ENCODE measurements around the gene RPL18. TPM values are rescaled to one million over a fixed set of nuclear protein-coding genes. Genes with fewer than 3 reads are reported as not detected.

The RPL18 gene
- total RNA-seq, 1 donor from 2014 or later: 1,815 TPM

DNA sequence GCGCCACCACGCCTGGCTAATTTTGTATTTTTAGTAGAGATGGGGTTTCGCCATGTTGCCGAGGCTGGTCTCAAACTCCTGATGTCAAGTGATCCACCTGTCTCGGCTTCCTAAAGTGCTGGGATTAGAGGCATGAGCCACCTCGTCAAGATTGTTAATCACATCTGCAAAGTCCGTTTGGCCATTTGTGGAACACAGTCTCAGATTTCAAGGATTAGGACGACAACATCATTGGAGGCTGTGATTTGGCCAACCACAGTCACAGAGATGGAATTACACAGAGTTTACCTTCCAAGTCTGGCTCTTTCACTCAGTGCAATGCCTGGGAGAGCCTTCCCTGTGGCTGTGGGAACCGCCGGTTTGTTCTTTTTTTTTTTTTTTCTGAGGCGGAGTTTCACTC, 49.2 kb downstream of the RPL18 start:
- TF ChIP-seq, protein P1, sequence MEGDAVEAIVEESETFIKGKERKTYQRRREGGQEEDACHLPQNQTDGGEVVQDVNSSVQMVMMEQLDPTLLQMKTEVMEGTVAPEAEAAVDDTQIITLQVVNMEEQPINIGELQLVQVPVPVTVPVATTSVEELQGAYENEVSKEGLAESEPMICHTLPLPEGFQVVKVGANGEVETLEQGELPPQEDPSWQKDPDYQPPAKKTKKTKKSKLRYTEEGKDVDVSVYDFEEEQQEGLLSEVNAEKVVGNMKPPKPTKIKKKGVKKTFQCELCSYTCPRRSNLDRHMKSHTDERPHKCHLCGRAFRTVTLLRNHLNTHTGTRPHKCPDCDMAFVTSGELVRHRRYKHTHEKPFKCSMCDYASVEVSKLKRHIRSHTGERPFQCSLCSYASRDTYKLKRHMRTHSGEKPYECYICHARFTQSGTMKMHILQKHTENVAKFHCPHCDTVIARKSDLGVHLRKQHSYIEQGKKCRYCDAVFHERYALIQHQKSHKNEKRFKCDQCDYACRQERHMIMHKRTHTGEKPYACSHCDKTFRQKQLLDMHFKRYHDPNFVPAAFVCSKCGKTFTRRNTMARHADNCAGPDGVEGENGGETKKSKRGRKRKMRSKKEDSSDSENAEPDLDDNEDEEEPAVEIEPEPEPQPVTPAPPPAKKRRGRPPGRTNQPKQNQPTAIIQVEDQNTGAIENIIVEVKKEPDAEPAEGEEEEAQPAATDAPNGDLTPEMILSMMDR (conservative IDR thresholded peaks at IDR 0.05): no peak
- Mint-ChIP-seq H3K4me1 (ENCODE audit: unreplicated experiment) (peaks cover 9% of the 10 kb centered on the region), H3K27me3 (peaks cover 7% of the 10 kb centered on the region), H3K36me3 (no peaks in the 10 kb centered on the region), H3K27ac (no peak overlapping the region), H3K9me3 (no peaks in the 10 kb centered on the region), H3K4me3 (no peak overlapping the region)
- DNase-seq (ENCODE audit: extremely low spot score, unreplicated experiment): no peak

DNA sequence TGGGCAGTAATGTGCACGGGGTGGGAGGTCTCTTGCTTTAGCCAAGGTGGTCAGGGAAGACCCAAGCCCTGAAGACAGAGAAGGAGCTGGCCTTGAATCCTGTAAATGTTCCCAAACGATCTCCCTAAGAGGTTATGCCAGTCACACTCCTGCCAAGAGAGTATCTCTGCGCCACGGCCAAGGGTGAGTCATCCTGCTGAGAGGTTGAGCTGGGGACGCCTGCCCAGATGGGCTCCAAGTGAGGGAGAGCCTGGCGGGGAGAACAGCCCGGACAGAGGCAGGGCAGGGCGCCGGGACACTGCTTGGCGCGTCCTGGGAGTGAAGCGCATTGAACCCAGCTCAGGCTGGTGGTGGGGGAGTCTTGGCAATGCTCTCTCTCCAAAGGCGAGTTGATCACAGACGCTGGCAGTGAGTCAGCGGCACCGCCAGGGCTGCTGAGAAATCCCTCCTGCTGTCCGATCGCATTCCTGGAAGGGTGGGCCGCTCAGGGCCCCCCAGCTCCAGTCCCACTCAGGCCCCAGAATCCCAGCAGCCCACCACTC, 50.6 kb downstream of the RPL18 start:
- H3K27ac Mint-ChIP-seq: peak overlapping the region; percentile 43
- peak overlapping the region; percentile 59 for H3K4me3 Mint-ChIP-seq
- H3K36me3 Mint-ChIP-seq: no peaks in the 10 kb centered on the region
- no peaks in the 10 kb centered on the region for H3K9me3 Mint-ChIP-seq
- H3K27me3 Mint-ChIP-seq: peaks cover 7% of the 10 kb centered on the region
- TF ChIP-seq, protein P1 (conservative IDR thresholded peaks at IDR 0.05): no peak
- no peak for DNase-seq (ENCODE audit: extremely low spot score, unreplicated experiment)
- H3K4me1 Mint-ChIP-seq (ENCODE audit: unreplicated experiment): peaks cover 11% of the 10 kb centered on the region

Other genes starting within 250 kb of the RPL18 start
- gene KDELR1, start 227.6 kb downstream of the RPL18 start, total RNA-seq (ENCODE audit: low replicate concordance): 227 and 245 TPM in 2 replicates
- gene GRIN2D, start 225.5 kb downstream of the RPL18 start, total RNA-seq (ENCODE audit: low replicate concordance): 0.45 and 0.58 TPM in 2 replicates
- gene GRWD1, start 173.2 kb downstream of the RPL18 start, total RNA-seq (ENCODE audit: low replicate concordance): 37.2 and 44.0 TPM in 2 replicates
- 1.8 TPM in 2 replicates for gene KCNJ14, start 163.6 kb downstream of the RPL18 start, total RNA-seq (ENCODE audit: low replicate concordance)
- 115 and 139 TPM in 2 replicates for gene CYTH2, start 149.8 kb downstream of the RPL18 start, total RNA-seq (ENCODE audit: low replicate concordance)
- gene LMTK3, start 107.3 kb downstream of the RPL18 start, total RNA-seq (ENCODE audit: low replicate concordance): 12.2 and 21.6 TPM in 2 replicates
- gene SULT2B1, start 67.0 kb downstream of the RPL18 start, total RNA-seq (ENCODE audit: low replicate concordance): 0.77 and 5.3 TPM in 2 replicates
- gene SPACA4, start 12.4 kb downstream of the RPL18 start, total RNA-seq (ENCODE audit: low replicate concordance): not detected in 2 replicates
- 6.1 and 8.1 TPM in 2 replicates for gene FAM83E, start 4.1 kb downstream of the RPL18 start, total RNA-seq (ENCODE audit: low replicate concordance)
- gene SPHK2, start 328 bp upstream of the RPL18 start, total RNA-seq (ENCODE audit: low replicate concordance): 44.0 and 47.1 TPM in 2 replicates
- 24.5 and 31.5 TPM in 2 replicates for gene DBP, start 18.2 kb upstream of the RPL18 start, total RNA-seq (ENCODE audit: low replicate concordance)
- 13.8 and 43.3 TPM in 2 replicates for gene CA11, start 27.0 kb upstream of the RPL18 start, total RNA-seq (ENCODE audit: low replicate concordance)
- gene NTN5, start 53.8 kb upstream of the RPL18 start, total RNA-seq (ENCODE audit: low replicate concordance): 0.86 and 1.2 TPM in 2 replicates
- gene FUT2, start 76.8 kb upstream of the RPL18 start, total RNA-seq (ENCODE audit: low replicate concordance): 9.0 and 13.3 TPM in 2 replicates
- gene MAMSTR, start 100.5 kb upstream of the RPL18 start, total RNA-seq (ENCODE audit: low replicate concordance): 2.0 and 3.6 TPM in 2 replicates
- gene RASIP1, start 121.4 kb upstream of the RPL18 start, total RNA-seq (ENCODE audit: low replicate concordance): 1.9 and 4.6 TPM in 2 replicates
- gene IZUMO1, start 127.7 kb upstream of the RPL18 start, total RNA-seq (ENCODE audit: low replicate concordance): 2.2 and 4.8 TPM in 2 replicates
- gene FUT1, start 133.5 kb upstream of the RPL18 start, total RNA-seq (ENCODE audit: low replicate concordance): 11.2 and 15.0 TPM in 2 replicates
- not detected in 2 replicates for gene FGF21, start 136.3 kb upstream of the RPL18 start, total RNA-seq (ENCODE audit: low replicate concordance)
- 52.8 and 73.3 TPM in 2 replicates for gene BCAT2, start 191.9 kb upstream of the RPL18 start, total RNA-seq (ENCODE audit: low replicate concordance)
- 9.4 and 12.9 TPM in 2 replicates for gene HSD17B14, start 217.3 kb upstream of the RPL18 start, total RNA-seq (ENCODE audit: low replicate concordance)
- 15.8 and 45.4 TPM in 2 replicates for gene PLEKHA4, start 249.4 kb upstream of the RPL18 start, total RNA-seq (ENCODE audit: low replicate concordance)